ENCODE data around the gene CTXND1.

The CTXND1 gene

DNA sequence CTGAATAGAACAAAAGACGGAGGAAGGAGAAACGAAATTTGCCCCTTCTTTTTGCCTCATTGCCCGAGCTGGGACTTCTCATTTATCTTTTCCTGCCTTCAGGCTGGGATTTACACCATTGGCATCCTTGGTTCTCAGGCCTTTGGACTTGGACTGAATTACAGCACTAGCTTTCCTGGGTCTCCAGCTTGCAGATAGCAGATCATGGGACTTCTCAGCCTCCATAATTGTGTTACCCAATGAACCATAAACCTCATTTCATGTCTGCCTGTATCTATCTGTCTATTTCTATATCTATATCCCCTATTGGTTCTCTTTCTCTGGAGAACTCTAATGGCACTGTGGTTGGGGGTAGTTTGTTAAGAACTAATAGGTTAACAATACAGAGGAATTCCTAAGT is 31.5 kb upstream of the CTXND1 start:
- Histone ChIP-seq H3K27me3 (replicated peaks; ENCODE audit: insufficient read depth, low read length) (no peaks in the 10 kb centered on the region), H3K36me3 (replicated peaks; ENCODE audit: insufficient read depth, low read length) (no peaks in the 10 kb centered on the region), H3K27ac (ENCODE audit: low read length) (no peak overlapping the region), H3K9ac (ENCODE audit: low read length) (no peak overlapping the region), H3K9me2 (replicated peaks; ENCODE audit: insufficient read depth, low read length) (no peaks in the 10 kb centered on the region), H3K4me2 (ENCODE audit: low read depth, low read length) (no peak overlapping the region), H4K20me1 (ENCODE audit: insufficient read depth, low read length) (no peaks in the 10 kb centered on the region), H3K4me3 (ENCODE audit: low read length) (no peak overlapping the region), H3K79me2 (ENCODE audit: low read length) (no peaks in the 10 kb centered on the region), H3K4me1 (ENCODE audit: low read length) (no peaks in the 10 kb centered on the region), H3K9me3 (replicated peaks; ENCODE audit: insufficient read depth, low read length) (no peaks in the 10 kb centered on the region), H3F3A (ENCODE audit: insufficient read depth, low read length) (no peaks in the 10 kb centered on the region), H2AFZ (ENCODE audit: low read length) (no peak overlapping the region)
- no peak for TF ChIP-seq EZH2 (optimal IDR thresholded peaks at IDR 0.05; ENCODE audit: low read depth, low read length)
- TF ChIP-seq EZH2phosphoT487 (IDR thresholded peaks at IDR 0.05; ENCODE audit: low read length), result no peak
- TF ChIP-seq, protein P1, sequence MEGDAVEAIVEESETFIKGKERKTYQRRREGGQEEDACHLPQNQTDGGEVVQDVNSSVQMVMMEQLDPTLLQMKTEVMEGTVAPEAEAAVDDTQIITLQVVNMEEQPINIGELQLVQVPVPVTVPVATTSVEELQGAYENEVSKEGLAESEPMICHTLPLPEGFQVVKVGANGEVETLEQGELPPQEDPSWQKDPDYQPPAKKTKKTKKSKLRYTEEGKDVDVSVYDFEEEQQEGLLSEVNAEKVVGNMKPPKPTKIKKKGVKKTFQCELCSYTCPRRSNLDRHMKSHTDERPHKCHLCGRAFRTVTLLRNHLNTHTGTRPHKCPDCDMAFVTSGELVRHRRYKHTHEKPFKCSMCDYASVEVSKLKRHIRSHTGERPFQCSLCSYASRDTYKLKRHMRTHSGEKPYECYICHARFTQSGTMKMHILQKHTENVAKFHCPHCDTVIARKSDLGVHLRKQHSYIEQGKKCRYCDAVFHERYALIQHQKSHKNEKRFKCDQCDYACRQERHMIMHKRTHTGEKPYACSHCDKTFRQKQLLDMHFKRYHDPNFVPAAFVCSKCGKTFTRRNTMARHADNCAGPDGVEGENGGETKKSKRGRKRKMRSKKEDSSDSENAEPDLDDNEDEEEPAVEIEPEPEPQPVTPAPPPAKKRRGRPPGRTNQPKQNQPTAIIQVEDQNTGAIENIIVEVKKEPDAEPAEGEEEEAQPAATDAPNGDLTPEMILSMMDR (IDR thresholded peaks at IDR 0.05; ENCODE audit: low read length), result no peak
- no peak for DNase-seq

DNA sequence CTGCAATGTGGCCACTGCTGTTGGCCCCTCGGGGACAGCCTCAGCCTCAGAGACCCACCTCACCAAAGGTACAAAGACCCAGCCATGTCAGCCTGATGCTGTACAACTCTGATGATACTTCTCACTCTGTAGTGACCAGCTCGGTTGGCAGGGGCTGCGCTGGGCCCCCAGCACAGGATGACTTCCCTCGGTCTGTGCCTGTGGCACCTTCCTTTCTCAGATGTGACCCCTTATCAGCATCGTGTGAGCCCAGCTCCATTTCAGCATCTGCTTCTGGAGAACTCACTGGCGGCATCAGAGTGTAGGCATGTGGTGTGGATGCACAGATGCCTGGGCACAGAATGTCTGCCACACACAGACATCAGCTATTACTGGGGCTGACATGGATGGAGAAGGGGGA is 25.1 kb upstream of the CTXND1 start:
- no peaks in the 10 kb centered on the region for H3K79me2 ChIP-seq (ENCODE audit: low read length)
- H3K27ac ChIP-seq (ENCODE audit: low read length), result no peak overlapping the region

DNA sequence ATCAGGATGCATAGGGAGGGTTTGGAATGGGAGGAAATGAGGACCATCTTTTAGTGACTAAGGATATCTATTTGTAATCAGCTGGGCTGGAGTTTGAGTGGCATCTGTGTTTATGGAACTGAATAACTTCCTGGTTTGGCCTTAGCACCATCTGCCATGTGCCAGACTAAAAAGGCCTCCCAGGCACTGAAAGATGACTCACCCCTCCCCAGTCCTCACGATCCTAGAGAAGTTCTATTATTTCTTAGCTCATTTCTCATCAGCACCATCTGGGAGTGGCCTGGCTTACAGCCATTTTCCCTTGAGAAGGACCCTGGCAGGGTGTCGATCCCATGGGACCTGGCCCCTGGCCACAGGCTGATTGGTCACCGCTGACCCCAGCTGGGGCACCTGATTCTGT is 23.9 kb upstream of the CTXND1 start:
- Histone ChIP-seq H3K4me2 (ENCODE audit: low read depth, low read length) (no peak overlapping the region), H3K9me2 (replicated peaks; ENCODE audit: insufficient read depth, low read length) (no peaks in the 10 kb centered on the region), H3K4me1 (ENCODE audit: low read length) (no peaks in the 10 kb centered on the region), H3K9me3 (replicated peaks; ENCODE audit: insufficient read depth, low read length) (no peaks in the 10 kb centered on the region), H3K27me3 (replicated peaks; ENCODE audit: insufficient read depth, low read length) (no peaks in the 10 kb centered on the region), H3K27ac (ENCODE audit: low read length) (no peak overlapping the region), H3F3A (ENCODE audit: insufficient read depth, low read length) (no peaks in the 10 kb centered on the region), H3K4me3 (ENCODE audit: low read length) (no peak overlapping the region), H2AFZ (ENCODE audit: low read length) (no peak overlapping the region), H3K9ac (ENCODE audit: low read length) (no peak overlapping the region), H3K79me2 (ENCODE audit: low read length) (no peaks in the 10 kb centered on the region), H4K20me1 (ENCODE audit: insufficient read depth, low read length) (no peaks in the 10 kb centered on the region), H3K36me3 (replicated peaks; ENCODE audit: insufficient read depth, low read length) (no peaks in the 10 kb centered on the region)
- no peak for DNase-seq
- TF ChIP-seq EZH2phosphoT487 (IDR thresholded peaks at IDR 0.05; ENCODE audit: low read length) (no peak), EZH2 (optimal IDR thresholded peaks at IDR 0.05; ENCODE audit: low read depth, low read length) (no peak)
- TF ChIP-seq, protein P1 (IDR thresholded peaks at IDR 0.05; ENCODE audit: low read length), result no peak

More for the DNA sequence above, 25.1 kb upstream of the CTXND1 start:
- H3K4me2 ChIP-seq (ENCODE audit: low read depth, low read length), result no peak overlapping the region
- H3F3A ChIP-seq (ENCODE audit: insufficient read depth, low read length), result no peaks in the 10 kb centered on the region
- no peak overlapping the region for H3K9ac ChIP-seq (ENCODE audit: low read length)
- no peaks in the 10 kb centered on the region for H3K27me3 ChIP-seq (replicated peaks; ENCODE audit: insufficient read depth, low read length)
- TF ChIP-seq EZH2 (optimal IDR thresholded peaks at IDR 0.05; ENCODE audit: low read depth, low read length), result no peak
- TF ChIP-seq EZH2phosphoT487 (IDR thresholded peaks at IDR 0.05; ENCODE audit: low read length), result no peak
- TF ChIP-seq, protein P1 (IDR thresholded peaks at IDR 0.05; ENCODE audit: low read length), result no peak
- H3K9me2 ChIP-seq (replicated peaks; ENCODE audit: insufficient read depth, low read length), result no peaks in the 10 kb centered on the region
- no peaks in the 10 kb centered on the region for H3K36me3 ChIP-seq (replicated peaks; ENCODE audit: insufficient read depth, low read length)
- DNase-seq, result no peak
- no peaks in the 10 kb centered on the region for H4K20me1 ChIP-seq (ENCODE audit: insufficient read depth, low read length)
- no peak overlapping the region for H3K4me3 ChIP-seq (ENCODE audit: low read length)
- no peaks in the 10 kb centered on the region for H3K4me1 ChIP-seq (ENCODE audit: low read length)
- no peaks in the 10 kb centered on the region for H3K9me3 ChIP-seq (replicated peaks; ENCODE audit: insufficient read depth, low read length)
- H2AFZ ChIP-seq (ENCODE audit: low read length), result no peak overlapping the region
